WTC11 (cell line): ENCODE results near the gene P2RX4. TPM values are rescaled to one million over a fixed set of nuclear protein-coding genes. Genes with fewer than 3 reads are reported as not detected.

ENCODE experiments used
- ATAC-seq: fragments of 200-7000 bp; cut with Tn5 transposase; 2 replicates; pipeline ENCODE4 v1.10.0; 2021; ENCODE audit warnings: mild to moderate bottlenecking, moderate library complexity
- CTCF ChIA-PET: fragments of 300-600 bp; sonication (Branson Sonifier 250); formaldehyde crosslinking; loops from one replicate; lab custom pipeline; 2021; ENCODE audit warnings: antibody characterized with exemption; lab: Charles Lee
- POLR2A ChIA-PET: fragments of 350-600 bp; sonication (Branson Sonifier 250); formaldehyde crosslinking; loops from one replicate; lab custom pipeline; 2021; ENCODE audit warnings: antibody characterized with exemption; lab: Charles Lee
- DNase-seq: peaks from one replicate; pipeline ENCODE4 v3.0.0; 2021; ENCODE audit warnings: low spot score
- H3K27ac Mint-ChIP-seq: 2 replicates; pipeline ENCODE4 v1.8.0; 2021; ENCODE audit warnings: mixed read lengths
- H3K27me3 Mint-ChIP-seq: 2 replicates; pipeline ENCODE4 v1.8.0; 2021; ENCODE audit warnings: low read depth, mild to moderate bottlenecking, moderate library complexity, mixed read lengths
- H3K36me3 Mint-ChIP-seq: 2 replicates; pipeline ENCODE4 v1.8.0; 2021; ENCODE audit warnings: mixed read lengths
- H3K4me1 Mint-ChIP-seq: 2 replicates; pipeline ENCODE4 v1.8.0; 2022; ENCODE audit warnings: mixed read lengths
- H3K4me3 Mint-ChIP-seq: 2 replicates; pipeline ENCODE4 v1.8.0; 2021; ENCODE audit warnings: mild to moderate bottlenecking, moderate library complexity, mixed read lengths
- H3K9me3 Mint-ChIP-seq: 2 replicates; pipeline ENCODE4 v1.8.0; 2021; ENCODE audit warnings: mixed read lengths
- ATF1 ChIP-seq: sonication (generic); formaldehyde crosslinking; IDR thresholded peaks from 2 replicates; pipeline ENCODE4 v1.8.1; 2023; ENCODE audit warnings: mild to moderate bottlenecking, moderate library complexity, missing genetic modification reagents
- CBFB ChIP-seq: sonication (generic); formaldehyde crosslinking; IDR thresholded peaks from 2 replicates; pipeline ENCODE4 v1.8.1; 2022; ENCODE audit warnings: mild to moderate bottlenecking, low read depth, missing genetic modification reagents
- ESRRA ChIP-seq: sonication (generic); formaldehyde crosslinking; IDR thresholded peaks from 2 replicates; pipeline ENCODE4 v1.8.1; 2022; ENCODE audit warnings: mild to moderate bottlenecking, missing genetic modification reagents, borderline replicate concordance
- JUN ChIP-seq: sonication (generic); formaldehyde crosslinking; IDR thresholded peaks from 2 replicates; pipeline ENCODE4 v1.8.0; 2023; ENCODE audit warnings: mild to moderate bottlenecking, missing genetic modification reagents
- NFE2L1 ChIP-seq: sonication (generic); formaldehyde crosslinking; IDR thresholded peaks from 2 replicates; pipeline ENCODE4 v1.8.1; 2023; ENCODE audit warnings: missing genetic modification reagents
- TP53 ChIP-seq: sonication (generic); formaldehyde crosslinking; IDR thresholded peaks from 2 replicates; pipeline ENCODE4 v1.8.1; 2023; ENCODE audit warnings: mild to moderate bottlenecking, missing genetic modification reagents
- ZNF219 ChIP-seq: sonication (generic); formaldehyde crosslinking; IDR thresholded peaks from 2 replicates; pipeline ENCODE4 v1.8.0; 2023; ENCODE audit warnings: missing genetic modification reagents, mild to moderate bottlenecking, borderline replicate concordance
- ZNF263 ChIP-seq: sonication (generic); formaldehyde crosslinking; IDR thresholded peaks from 2 replicates; pipeline ENCODE4 v1.8.1; 2022; ENCODE audit warnings: low read depth, mild to moderate bottlenecking, moderate library complexity, missing genetic modification reagents
- ZNF317 ChIP-seq: sonication (generic); formaldehyde crosslinking; IDR thresholded peaks from 2 replicates; pipeline ENCODE4 v1.8.1; 2023; ENCODE audit warnings: low read depth, mild to moderate bottlenecking, moderate library complexity, missing genetic modification reagents, borderline replicate concordance
- ZNF423 ChIP-seq: fragments of 250-450 bp; sonication (Bioruptor Pico); IDR thresholded peaks from 2 replicates; pipeline ENCODE4 v2.1.2; 2022; ENCODE audit warnings: mild to moderate bottlenecking, moderate library complexity
- ZNF671 ChIP-seq: fragments of 250-450 bp; sonication (Bioruptor Pico); IDR thresholded peaks from 2 replicates; pipeline ENCODE4 v1.8.0; 2021; ENCODE audit warnings: mild to moderate bottlenecking
- total RNA-seq: library from RNA; stranded (reverse); gene quantifications from 3 replicates; pipeline ENCODE4 v1.2.3, GENCODE V29; 2021
- TF ChIP-seq, protein P1 (sequence below): fragments of 200-600 bp; IDR thresholded peaks from 2 replicates; pipeline ENCODE4 v1.8.0; 2022; ENCODE audit warnings: antibody characterized with exemption
- TF ChIP-seq, protein P2 (sequence below): fragments of 250-450 bp; sonication (Bioruptor Pico); conservative IDR thresholded peaks from 2 replicates; pipeline ENCODE4 v1.9.0; 2021; ENCODE audit warnings: mild to moderate bottlenecking
- TF ChIP-seq, protein P3 (sequence below): sonication (generic); formaldehyde crosslinking; IDR thresholded peaks from 2 replicates; pipeline ENCODE4 v1.8.1; 2023; ENCODE audit warnings: mild to moderate bottlenecking, missing genetic modification reagents, moderate library complexity
- TF ChIP-seq, protein P4 (sequence below): sonication (generic); formaldehyde crosslinking; IDR thresholded peaks from 2 replicates; pipeline ENCODE4 v1.8.0; 2022; ENCODE audit warnings: mild to moderate bottlenecking, missing genetic modification reagents
- TF ChIP-seq, protein P5 (sequence below): fragments of 250-450 bp; sonication (Bioruptor Pico); IDR thresholded peaks from 2 replicates; pipeline ENCODE4 v1.9.0; 2021; ENCODE audit warnings: mild to moderate bottlenecking
- TF ChIP-seq, protein P6 (sequence below): sonication (generic); formaldehyde crosslinking; IDR thresholded peaks from 2 replicates; pipeline ENCODE4 v1.8.0; 2022; ENCODE audit warnings: mild to moderate bottlenecking, missing genetic modification reagents

Gene P2RX4
- total RNA-seq, 1 experiment from 2014 or later, result 13.9 TPM

DNA sequence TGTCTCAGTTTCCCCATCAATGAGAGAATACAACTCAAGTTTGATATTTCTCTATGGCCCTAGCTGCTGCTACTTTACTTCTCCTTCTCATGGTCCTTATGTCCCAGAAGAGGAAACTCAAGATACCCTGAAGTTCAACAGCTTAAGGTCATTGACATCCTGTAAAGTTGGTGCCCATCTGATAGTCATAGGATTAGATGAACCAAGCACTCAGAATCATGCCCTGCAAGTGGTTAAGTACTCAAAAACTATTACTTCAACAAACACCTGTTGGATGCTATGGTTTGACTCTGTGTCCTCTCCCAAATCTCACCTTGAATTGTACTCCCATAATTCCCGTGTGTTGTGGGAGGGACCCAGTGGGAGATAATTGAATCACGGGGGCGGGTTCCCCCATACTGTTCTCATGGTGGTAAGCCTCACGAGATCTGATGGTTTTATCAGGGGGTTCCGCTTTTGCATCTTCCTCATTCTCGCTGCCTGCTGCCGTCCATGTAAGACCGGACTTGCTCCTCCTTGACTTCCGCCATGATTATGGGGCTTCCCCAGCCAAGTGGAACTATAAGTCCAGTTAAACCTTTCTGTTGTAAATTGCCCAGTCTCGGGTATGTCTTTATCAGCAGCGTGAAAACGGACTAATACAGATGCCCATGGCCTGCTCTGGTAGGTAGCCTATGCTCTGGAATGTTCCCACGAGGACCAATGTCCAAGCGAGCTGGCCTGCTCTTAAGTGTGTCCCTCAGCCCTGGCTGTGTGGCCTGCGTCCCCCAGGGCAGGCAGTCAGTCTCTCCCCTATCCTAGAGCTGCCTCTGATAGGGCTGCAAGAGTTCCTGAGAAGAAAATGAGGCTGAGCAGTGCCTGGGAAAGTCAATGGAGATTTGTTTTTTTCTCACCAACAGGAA, 68.5 kb downstream of the P2RX4 start:
- ChIA-PET POLR2A (interaction anchor here (0.5 to 1.2 kb wide), 2 partner anchors 9 to 540 kb away, joined by 3 read pairs; no protein-coding TSS in a partner anchor), CTCF (interaction anchor here (1.5 kb wide), 1 partner anchor 165 kb away, joined by 5 read pairs; no protein-coding TSS in a partner anchor)
- ATAC-seq (no peak), DNase-seq (no peak)
- H3K27ac Mint-ChIP-seq, result peak overlapping the region; percentile 86
- H3K27me3 Mint-ChIP-seq, result no peaks in the 10 kb centered on the region
- H3K9me3 Mint-ChIP-seq, result peaks cover 3% of the 10 kb centered on the region; the same call in 1 of the 2 replicates
- TF ChIP-seq ZNF219 (no peak), ESRRA (CRISPR knock-in tag) (no peak), CBFB (CRISPR knock-in tag) (no peak), TP53 (CRISPR knock-in tag) (no peak), JUN (CRISPR knock-in tag) (no peak), ZNF317 (CRISPR knock-in tag) (no peak), NFE2L1 (CRISPR knock-in tag) (no peak)
- TF ChIP-seq, protein P1, sequence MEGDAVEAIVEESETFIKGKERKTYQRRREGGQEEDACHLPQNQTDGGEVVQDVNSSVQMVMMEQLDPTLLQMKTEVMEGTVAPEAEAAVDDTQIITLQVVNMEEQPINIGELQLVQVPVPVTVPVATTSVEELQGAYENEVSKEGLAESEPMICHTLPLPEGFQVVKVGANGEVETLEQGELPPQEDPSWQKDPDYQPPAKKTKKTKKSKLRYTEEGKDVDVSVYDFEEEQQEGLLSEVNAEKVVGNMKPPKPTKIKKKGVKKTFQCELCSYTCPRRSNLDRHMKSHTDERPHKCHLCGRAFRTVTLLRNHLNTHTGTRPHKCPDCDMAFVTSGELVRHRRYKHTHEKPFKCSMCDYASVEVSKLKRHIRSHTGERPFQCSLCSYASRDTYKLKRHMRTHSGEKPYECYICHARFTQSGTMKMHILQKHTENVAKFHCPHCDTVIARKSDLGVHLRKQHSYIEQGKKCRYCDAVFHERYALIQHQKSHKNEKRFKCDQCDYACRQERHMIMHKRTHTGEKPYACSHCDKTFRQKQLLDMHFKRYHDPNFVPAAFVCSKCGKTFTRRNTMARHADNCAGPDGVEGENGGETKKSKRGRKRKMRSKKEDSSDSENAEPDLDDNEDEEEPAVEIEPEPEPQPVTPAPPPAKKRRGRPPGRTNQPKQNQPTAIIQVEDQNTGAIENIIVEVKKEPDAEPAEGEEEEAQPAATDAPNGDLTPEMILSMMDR, result no peak
- TF ChIP-seq, protein P2, sequence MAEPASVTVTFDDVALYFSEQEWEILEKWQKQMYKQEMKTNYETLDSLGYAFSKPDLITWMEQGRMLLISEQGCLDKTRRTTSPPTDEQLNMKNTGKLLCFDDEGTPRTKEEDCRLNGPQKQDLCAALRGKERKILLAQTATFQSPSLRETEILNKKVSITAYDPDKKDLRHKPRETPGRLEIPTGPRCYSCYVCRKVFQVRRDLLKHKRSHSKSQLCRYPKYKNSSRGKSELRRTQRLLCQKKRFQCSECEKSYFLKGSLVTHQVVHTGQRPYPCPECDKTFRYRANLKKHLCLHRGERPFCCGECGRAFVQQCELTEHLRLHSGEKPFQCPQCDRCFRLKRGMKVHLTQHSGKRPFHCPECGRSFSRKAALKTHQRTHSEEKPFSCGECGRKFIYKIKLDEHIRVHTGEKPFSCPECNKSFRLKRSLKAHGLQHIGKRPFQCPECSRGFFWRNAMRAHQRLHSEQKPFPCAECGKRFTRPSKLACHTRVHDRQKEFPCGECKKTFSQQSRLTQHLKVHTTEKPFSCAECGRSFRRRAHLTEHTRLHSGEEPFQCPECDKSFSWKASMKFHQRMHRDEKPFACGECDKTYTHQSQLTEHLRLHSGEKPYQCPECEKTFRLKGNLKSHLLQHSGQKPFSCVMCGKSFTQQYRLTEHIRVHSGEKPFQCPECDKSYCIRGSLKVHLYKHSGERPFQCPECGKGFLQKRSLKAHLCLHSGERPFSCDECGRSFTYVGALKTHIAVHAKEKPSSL (CRISPR knock-in tag), result no peak
- TF ChIP-seq, protein P3, sequence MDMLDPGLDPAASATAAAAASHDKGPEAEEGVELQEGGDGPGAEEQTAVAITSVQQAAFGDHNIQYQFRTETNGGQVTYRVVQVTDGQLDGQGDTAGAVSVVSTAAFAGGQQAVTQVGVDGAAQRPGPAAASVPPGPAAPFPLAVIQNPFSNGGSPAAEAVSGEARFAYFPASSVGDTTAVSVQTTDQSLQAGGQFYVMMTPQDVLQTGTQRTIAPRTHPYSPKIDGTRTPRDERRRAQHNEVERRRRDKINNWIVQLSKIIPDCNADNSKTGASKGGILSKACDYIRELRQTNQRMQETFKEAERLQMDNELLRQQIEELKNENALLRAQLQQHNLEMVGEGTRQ (CRISPR knock-in tag), result no peak
- TF ChIP-seq, protein P4, sequence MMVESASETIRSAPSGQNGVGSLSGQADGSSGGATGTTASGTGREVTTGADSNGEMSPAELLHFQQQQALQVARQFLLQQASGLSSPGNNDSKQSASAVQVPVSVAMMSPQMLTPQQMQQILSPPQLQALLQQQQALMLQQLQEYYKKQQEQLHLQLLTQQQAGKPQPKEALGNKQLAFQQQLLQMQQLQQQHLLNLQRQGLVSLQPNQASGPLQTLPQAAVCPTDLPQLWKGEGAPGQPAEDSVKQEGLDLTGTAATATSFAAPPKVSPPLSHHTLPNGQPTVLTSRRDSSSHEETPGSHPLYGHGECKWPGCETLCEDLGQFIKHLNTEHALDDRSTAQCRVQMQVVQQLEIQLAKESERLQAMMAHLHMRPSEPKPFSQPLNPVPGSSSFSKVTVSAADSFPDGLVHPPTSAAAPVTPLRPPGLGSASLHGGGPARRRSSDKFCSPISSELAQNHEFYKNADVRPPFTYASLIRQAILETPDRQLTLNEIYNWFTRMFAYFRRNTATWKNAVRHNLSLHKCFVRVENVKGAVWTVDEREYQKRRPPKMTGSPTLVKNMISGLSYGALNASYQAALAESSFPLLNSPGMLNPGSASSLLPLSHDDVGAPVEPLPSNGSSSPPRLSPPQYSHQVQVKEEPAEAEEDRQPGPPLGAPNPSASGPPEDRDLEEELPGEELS, result no peak
- TF ChIP-seq, protein P5, sequence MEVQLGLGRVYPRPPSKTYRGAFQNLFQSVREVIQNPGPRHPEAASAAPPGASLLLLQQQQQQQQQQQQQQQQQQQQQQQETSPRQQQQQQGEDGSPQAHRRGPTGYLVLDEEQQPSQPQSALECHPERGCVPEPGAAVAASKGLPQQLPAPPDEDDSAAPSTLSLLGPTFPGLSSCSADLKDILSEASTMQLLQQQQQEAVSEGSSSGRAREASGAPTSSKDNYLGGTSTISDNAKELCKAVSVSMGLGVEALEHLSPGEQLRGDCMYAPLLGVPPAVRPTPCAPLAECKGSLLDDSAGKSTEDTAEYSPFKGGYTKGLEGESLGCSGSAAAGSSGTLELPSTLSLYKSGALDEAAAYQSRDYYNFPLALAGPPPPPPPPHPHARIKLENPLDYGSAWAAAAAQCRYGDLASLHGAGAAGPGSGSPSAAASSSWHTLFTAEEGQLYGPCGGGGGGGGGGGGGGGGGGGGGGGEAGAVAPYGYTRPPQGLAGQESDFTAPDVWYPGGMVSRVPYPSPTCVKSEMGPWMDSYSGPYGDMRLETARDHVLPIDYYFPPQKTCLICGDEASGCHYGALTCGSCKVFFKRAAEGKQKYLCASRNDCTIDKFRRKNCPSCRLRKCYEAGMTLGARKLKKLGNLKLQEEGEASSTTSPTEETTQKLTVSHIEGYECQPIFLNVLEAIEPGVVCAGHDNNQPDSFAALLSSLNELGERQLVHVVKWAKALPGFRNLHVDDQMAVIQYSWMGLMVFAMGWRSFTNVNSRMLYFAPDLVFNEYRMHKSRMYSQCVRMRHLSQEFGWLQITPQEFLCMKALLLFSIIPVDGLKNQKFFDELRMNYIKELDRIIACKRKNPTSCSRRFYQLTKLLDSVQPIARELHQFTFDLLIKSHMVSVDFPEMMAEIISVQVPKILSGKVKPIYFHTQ (CRISPR knock-in tag), result no peak
- peaks cover 33% of the 10 kb centered on the region for H3K4me1 Mint-ChIP-seq
- H3K36me3 Mint-ChIP-seq, result peaks cover 15% of the 10 kb centered on the region
- no peak overlapping the region for H3K4me3 Mint-ChIP-seq

DNA sequence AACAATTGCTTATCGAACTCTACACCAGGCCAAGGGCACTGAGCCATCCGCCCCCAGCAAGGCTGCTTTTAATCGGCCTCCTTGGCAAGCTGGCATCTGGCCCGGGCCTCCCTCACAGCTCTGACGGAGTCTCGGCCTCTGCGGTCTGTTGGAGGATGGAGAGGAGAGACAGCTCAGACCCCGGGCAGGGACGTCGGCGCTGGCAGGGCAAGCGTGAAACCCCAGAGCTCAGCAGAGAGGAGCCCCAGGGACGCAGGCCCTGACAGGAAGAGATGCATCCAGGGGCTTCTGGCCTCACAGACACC, 69.1 kb downstream of the P2RX4 start:
- H3K27ac Mint-ChIP-seq, result peak overlapping the region; percentile 86
- DNase-seq (no peak), ATAC-seq (peak; percentile 15; the same call in 1 of the 2 replicates)
- peaks cover 3% of the 10 kb centered on the region; the same call in 1 of the 2 replicates for H3K9me3 Mint-ChIP-seq
- ChIA-PET POLR2A (interaction anchor here (0.5 to 1.2 kb wide), 2 partner anchors 9 to 539 kb away, joined by 3 read pairs; no protein-coding TSS in a partner anchor), CTCF (interaction anchor here (0.6 to 1.5 kb wide), 2 partner anchors 17 to 164 kb away, joined by 3 to 5 read pairs; no protein-coding TSS in a partner anchor)
- H3K36me3 Mint-ChIP-seq, result peaks cover 15% of the 10 kb centered on the region
- H3K27me3 Mint-ChIP-seq, result no peaks in the 10 kb centered on the region
- peaks cover 33% of the 10 kb centered on the region for H3K4me1 Mint-ChIP-seq
- no peak overlapping the region for H3K4me3 Mint-ChIP-seq
- no peak for TF ChIP-seq NFE2L1 (CRISPR knock-in tag)
- TF ChIP-seq ZNF263 (CRISPR knock-in tag), result no peak
- no peak for TF ChIP-seq ZNF671 (CRISPR knock-in tag)
- TF ChIP-seq, protein P6, sequence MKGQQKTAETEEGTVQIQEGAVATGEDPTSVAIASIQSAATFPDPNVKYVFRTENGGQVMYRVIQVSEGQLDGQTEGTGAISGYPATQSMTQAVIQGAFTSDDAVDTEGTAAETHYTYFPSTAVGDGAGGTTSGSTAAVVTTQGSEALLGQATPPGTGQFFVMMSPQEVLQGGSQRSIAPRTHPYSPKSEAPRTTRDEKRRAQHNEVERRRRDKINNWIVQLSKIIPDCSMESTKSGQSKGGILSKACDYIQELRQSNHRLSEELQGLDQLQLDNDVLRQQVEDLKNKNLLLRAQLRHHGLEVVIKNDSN (CRISPR knock-in tag), result no peak
- TF ChIP-seq, protein P5 (CRISPR knock-in tag), result no peak
- no peak for TF ChIP-seq ATF1
- no peak for TF ChIP-seq ZNF423 (CRISPR knock-in tag)
